PC-9 (cell line): ENCODE results near the gene RNF114.

ENCODE experiments used
- CTCF ChIP-seq: fragments of 200-600 bp; sonication (generic); conservative IDR thresholded peaks from 2 replicates; pipeline ENCODE4 v1.6.1; 2017; ENCODE audit warnings: mixed run types, antibody characterized with exemption, mild to moderate bottlenecking, moderate library complexity
- EZH2 ChIP-seq: fragments of 200-600 bp; sonication (generic); IDR thresholded peaks from 2 replicates; pipeline ENCODE4 v1.8.0; 2017; ENCODE audit warnings: antibody characterized with exemption, low read depth

GRCh38 chr20:49905415-49906091 is 30.6 kb upstream of the RNF114 start:
- TF ChIP-seq CTCF (no peak), EZH2 (no peak)
